Muscle of leg (tissue), 11 donors: Measurements from ENCODE around the gene SDF2. TPM values are rescaled to one million over a fixed set of nuclear protein-coding genes. Genes with fewer than 3 reads are reported as not detected.
"Not testable (repeated sequence)": the region's sequence is repeated elsewhere in the genome, so short reads cannot be mapped to it uniquely, and the experiment has no call there.

Experiments
- DNase-seq: peaks from one replicate; pipeline ENCODE4 v3.0.0; 2013
- H3K27ac ChIP-seq: one replicate; pipeline ENCODE4 v1.5.1; 2013; ENCODE audit warnings: mild to moderate bottlenecking, low read length, control low read depth
- H3K27me3 ChIP-seq: one replicate; pipeline ENCODE4 v1.6.1; 2013; ENCODE audit warnings: low read length; ENCODE audit not compliant: control insufficient read depth, insufficient read depth
- H3K36me3 ChIP-seq: one replicate; pipeline ENCODE4 v1.6.1; 2013; ENCODE audit warnings: low read length; ENCODE audit not compliant: control insufficient read depth, insufficient read depth
- H3K4me1 ChIP-seq: one replicate; pipeline ENCODE4 v1.6.1; 2013; ENCODE audit warnings: low read length; ENCODE audit not compliant: control insufficient read depth, insufficient read depth
- H3K4me3 ChIP-seq: one replicate; pipeline ENCODE4 v1.5.1; 2013; ENCODE audit warnings: low read length, control low read depth
- H3K9me3 ChIP-seq: replicated peaks from 2 replicates; pipeline ENCODE4 v1.6.1; 2013; ENCODE audit warnings: low read depth, low read length; ENCODE audit not compliant: control insufficient read depth
- WGBS: methylation state at CpG from one replicate; pipeline ENCODE4 v1.1.5; 2013; ENCODE audit warnings: missing lambda C conversion rate; ENCODE audit not compliant: insufficient coverage; 5-methylcytosine and 5-hydroxymethylcytosine counted together
- polyA plus RNA-seq, 8 donors: library from polyadenylated mRNA; unstranded; fragments of 120-200 nt; gene quantifications; one replicate each; pipeline versions ENCODE4 v1.2.1 to v1.2.3, GENCODE V29; 2013; ENCODE audit warnings: inconsistent platforms in 1 of 8, low replicate concordance in 1 of 8; ENCODE audit not compliant: insufficient read length in 8 of 8, insufficient read depth in 1 of 8
- total RNA-seq: library from RNA; stranded (reverse); fragments of 120-200 nt; gene quantifications from one replicate; pipeline ENCODE4 v1.2.4, GENCODE V29; 2013

SDF2 gene
- total and polyA plus RNA-seq, 9 donors, result 35.5 to 50.4 (median 43.2) TPM

GRCh38 chr17:28658766-28659496, 2.8 kb downstream of the SDF2 start:
- H3K4me1 ChIP-seq, H3K9me3 ChIP-seq, H3K27me3 ChIP-seq, H3K27ac ChIP-seq, DNase-seq, H3K4me3 ChIP-seq: not testable (repeated sequence)
- 97% methylated on average over 33 of the region's 46 CpGs for WGBS
- peaks cover 28% of the 10 kb centered on the region for H3K36me3 ChIP-seq

DNA sequence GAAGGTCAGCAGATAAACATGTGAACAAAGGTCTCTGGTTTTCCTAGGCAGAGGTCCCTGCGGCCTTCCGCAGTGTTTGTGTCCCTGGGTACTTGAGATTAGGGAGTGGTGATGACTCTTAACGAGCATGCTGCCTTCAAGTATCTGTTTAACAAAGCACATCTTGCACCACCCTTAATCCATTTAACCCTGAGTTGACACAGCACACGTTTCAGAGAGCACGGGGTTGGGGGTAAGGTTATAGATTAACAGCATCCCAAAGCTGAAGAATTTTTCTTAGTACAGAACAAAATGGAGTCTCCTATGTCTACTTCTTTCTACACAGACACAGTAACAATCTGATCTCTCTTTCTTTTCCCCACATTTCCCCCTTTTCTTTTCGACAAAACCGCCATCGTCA, 3.4 kb downstream of the SDF2 start:
- DNase-seq, H3K27me3 ChIP-seq, H3K9me3 ChIP-seq, H3K27ac ChIP-seq, H3K4me1 ChIP-seq, H3K4me3 ChIP-seq: not testable (repeated sequence)
- WGBS, result 100% methylated on average over 3 of the region's 8 CpGs
- peaks cover 28% of the 10 kb centered on the region for H3K36me3 ChIP-seq

DNA sequence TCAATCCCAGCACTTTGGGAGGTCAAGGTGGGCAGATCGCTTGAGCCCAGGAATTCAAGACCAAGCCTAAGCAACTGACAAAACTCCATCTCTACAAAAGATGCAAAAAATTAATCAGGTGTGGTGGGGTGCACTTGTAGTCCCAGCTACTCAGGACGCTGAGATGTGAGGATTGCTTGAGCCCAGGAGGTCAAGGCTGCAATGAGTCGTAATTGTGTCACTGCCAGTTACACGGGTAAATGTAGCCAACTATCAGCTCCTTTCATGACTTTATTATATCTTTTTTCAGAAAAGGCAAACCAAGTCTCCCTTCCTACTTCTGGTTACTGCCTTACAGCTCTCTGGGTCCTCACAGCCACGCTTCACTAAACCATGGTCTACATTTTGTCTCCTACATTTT, 4.0 kb downstream of the SDF2 start:
- peaks cover 28% of the 10 kb centered on the region for H3K36me3 ChIP-seq
- no peak for DNase-seq

GRCh38 chr17:28655160-28655559, 6.5 kb downstream of the SDF2 start:
- peaks cover 2% of the 10 kb centered on the region for H3K9me3 ChIP-seq
- H3K4me1 ChIP-seq, result no peaks in the 10 kb centered on the region
- DNase-seq, result no peak
- no CpG with 5 or more reads among the region's 5 CpGs for WGBS
- H3K36me3 ChIP-seq, result peaks cover 41% of the 10 kb centered on the region
- no peaks in the 10 kb centered on the region for H3K27me3 ChIP-seq
- H3K27ac ChIP-seq, result no peak overlapping the region
- no peak overlapping the region for H3K4me3 ChIP-seq

More for the DNA sequence above, 4.0 kb downstream of the SDF2 start:
- WGBS, result 100% methylated on average over 3 of the region's 5 CpGs
- no peaks in the 10 kb centered on the region for H3K27me3 ChIP-seq
- peaks cover 3% of the 10 kb centered on the region for H3K4me1 ChIP-seq
- peaks cover 2% of the 10 kb centered on the region for H3K9me3 ChIP-seq
- no peak overlapping the region for H3K27ac ChIP-seq
- H3K4me3 ChIP-seq, result no peak overlapping the region

DNA sequence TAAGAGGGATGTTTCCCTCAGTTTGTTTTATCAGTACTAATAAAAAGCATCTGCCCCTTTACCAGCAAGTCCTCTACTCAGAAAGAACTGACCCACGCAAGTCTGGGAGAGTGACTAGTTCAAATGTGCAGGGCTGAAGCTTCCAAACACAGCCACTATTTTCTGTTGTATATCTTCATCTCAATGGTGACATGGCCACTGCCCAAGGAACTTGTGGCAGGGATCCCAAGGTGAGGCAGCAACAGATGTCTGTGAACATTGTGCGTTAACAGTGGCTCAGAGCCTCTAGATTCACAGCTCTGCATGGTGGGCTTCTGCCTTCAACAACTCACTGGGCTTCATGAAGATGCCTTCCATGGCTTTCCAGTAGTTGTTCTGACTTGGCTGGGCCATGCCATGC, 13.0 kb downstream of the SDF2 start:
- no peaks in the 10 kb centered on the region for H3K9me3 ChIP-seq
- no peak overlapping the region for H3K4me3 ChIP-seq
- H3K36me3 ChIP-seq, result peaks cover 23% of the 10 kb centered on the region
- DNase-seq, result no peak
- peaks cover 21% of the 10 kb centered on the region for H3K4me1 ChIP-seq
- WGBS, result 64% methylated on average over 1 of the region's 2 CpGs
- no peak overlapping the region for H3K27ac ChIP-seq
- no peaks in the 10 kb centered on the region for H3K27me3 ChIP-seq

DNA sequence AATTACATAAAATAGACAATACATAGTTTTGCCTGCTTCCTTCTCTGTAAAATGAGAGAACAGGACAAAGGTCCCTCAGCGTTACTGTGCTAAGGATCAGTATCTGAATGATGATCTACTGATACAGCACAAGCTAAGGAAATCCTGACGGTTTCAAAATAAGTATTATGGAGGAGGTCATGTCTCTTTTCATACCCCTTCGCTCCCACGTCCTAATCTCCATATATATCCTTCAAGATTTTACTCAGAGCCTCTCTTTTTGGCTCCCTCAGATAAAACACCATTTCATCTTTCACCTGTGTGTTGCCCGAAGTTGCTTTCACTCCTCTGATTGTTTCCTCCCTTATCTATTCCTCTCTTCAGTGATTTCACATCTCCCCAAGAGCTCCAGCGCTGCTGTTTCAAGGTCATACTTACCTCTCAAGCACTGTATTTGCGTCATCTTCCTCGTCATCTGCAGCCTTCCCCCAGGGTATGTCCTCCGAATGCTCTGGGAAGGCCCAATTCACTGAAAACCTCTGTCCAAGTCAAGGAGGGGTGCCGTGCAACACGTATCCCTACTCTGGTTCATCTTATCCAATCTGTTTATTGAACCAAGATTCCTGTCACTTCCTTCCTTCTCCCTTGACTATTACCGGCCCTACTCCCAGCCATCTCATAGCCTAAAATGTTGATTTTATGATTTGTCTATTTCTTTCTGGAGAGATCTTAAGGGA, 15.5 kb downstream of the SDF2 start:
- peak overlapping the region; percentile 98 for H3K27ac ChIP-seq
- no peak for DNase-seq
- 80% methylated on average over 8 of the region's 12 CpGs for WGBS
- H3K36me3 ChIP-seq, result peaks cover 39% of the 10 kb centered on the region
- H3K9me3 ChIP-seq, result no peaks in the 10 kb centered on the region
- H3K27me3 ChIP-seq, result no peaks in the 10 kb centered on the region
- no peak overlapping the region for H3K4me3 ChIP-seq
- H3K4me1 ChIP-seq, result peaks cover 28% of the 10 kb centered on the region

DNA sequence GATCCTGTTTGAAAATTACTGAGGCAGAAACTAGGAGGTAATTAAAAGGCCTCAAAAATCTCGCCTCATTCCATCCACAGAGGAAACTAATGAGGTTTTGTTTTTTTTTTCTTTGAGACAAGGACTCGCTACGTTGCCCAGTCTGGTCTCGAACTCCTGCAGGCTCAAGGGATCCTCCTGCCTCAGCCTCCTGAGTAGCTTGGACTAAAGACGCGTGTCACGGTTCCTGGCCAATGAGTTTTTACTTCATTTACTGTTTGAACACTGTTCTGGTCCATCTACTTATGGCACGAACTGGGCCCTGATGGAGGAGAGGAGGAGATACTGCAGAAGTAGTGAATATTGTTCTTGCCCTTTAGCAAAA, 16.1 kb downstream of the SDF2 start:
- Histone ChIP-seq H3K27me3 (no peaks in the 10 kb centered on the region), H3K4me3 (peak overlapping the region; percentile 83), H3K9me3 (no peaks in the 10 kb centered on the region), H3K4me1 (peaks cover 28% of the 10 kb centered on the region), H3K27ac (peak overlapping the region; percentile 98), H3K36me3 (peaks cover 39% of the 10 kb centered on the region)
- no peak for DNase-seq
- 24% methylated on average over 3 of the region's 8 CpGs for WGBS

DNA sequence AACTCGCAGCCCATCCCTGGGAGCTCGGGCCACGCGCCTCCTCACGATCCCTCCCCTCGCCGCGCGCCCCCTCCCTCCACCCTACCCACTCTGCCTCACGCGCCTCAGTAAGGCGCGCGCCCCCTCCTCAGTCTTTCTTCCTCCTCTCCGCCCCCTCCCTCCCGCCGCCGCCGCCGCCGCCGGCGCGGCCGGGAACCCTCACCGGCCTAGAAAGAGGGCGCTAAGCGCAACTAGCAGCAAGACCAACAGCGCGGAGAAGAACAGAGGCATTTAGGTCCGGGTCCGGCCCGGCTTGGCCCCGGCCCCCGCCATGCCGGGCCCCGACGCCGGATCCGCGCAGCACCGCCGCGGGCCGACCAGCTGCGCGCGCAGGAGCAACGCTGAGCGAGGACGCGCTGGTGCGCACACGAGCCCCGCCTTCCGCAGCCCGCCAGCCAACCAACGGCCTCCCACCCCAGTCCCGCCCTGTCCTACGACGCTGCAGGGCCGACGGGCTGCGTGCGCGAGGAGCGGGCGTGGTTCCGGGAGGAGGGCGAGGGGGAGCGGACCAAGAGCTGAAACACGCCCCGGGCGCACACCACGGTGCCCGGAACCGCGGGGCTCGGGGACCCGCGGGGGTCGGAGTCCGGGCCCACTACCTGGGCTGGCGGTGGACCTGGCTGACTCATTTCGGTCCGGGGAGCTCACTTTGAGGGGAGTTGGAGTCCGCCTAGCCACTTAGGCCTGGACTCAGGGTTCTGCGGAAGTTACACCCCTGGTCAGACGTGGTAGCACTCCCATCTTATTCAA, 16.7 kb downstream of the SDF2 start, which contains the start of gene BLTP2:
BLTP2 (minus strand) TSS at position 372 of the 789 bp plus-strand sequence; CDS start at position 270, 102 bp downstream.
- WGBS, result under 1% methylated on average over 85 of the region's 89 CpGs
- Histone ChIP-seq H3K27me3 (no peaks in the 10 kb centered on the region), H3K4me3 (peak within 1 kb of the TSS; percentile 87), H3K4me1 (peaks cover 28% of the 10 kb centered on the region), H3K36me3 (peaks cover 44% of the 10 kb centered on the region), H3K9me3 (no peaks in the 10 kb centered on the region), H3K27ac (peak within 1 kb of the TSS; percentile 98)
- DNase-seq, result peak; percentile 99

GRCh38 chr17:28643983-28644786, 17.5 kb downstream of the SDF2 start:
- Histone ChIP-seq H3K4me1 (peaks cover 28% of the 10 kb centered on the region), H3K9me3 (no peaks in the 10 kb centered on the region), H3K27me3 (no peaks in the 10 kb centered on the region), H3K27ac (peak overlapping the region; percentile 69), H3K4me3 (peak overlapping the region; percentile 87), H3K36me3 (peaks cover 51% of the 10 kb centered on the region)
- DNase-seq, result peak; percentile 63
- WGBS, result 1% methylated on average over 11 of the region's 18 CpGs
